GM21390 (cell line): ENCODE data around the gene TAS2R10.

ENCODE experiments used
- ATAC-seq: cut with Tn5 transposase; IDR thresholded peaks from one replicate; pipeline ENCODE4 v1.9.1; 2021; ENCODE audit not compliant: unreplicated experiment

Gene TAS2R10

GRCh38 chr12:10783252-10783651 lies 42.9 kb downstream of the TAS2R10 start:
- no peak for ATAC-seq

GRCh38 chr12:10779103-10779502 lies 47.1 kb downstream of the TAS2R10 start:
- ATAC-seq = no peak
